ENCODE results near the gene CERK. TPM values are rescaled to one million over a fixed set of nuclear protein-coding genes. Genes with fewer than 3 reads are reported as not detected.

The CERK gene
- total RNA-seq, 2 donors from 2014 or later, result 10.2 to 18.0 TPM

DNA sequence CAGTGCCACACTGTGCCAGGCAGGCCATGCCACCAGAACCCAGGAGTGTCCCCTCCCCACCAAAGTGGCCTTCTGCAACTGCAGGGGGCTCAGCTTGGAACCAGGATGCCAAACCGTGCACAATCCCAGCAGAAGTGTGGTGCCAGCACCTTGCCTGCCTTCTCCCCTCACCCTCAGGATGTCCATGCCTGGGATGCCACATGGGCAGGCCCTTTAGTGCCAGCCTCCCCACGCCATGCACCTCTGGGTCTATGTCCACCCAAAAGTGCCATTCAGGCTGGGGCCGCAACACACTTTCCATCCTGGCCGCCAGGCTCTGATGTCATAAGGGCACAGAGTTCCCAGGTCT is 15.7 kb upstream of the CERK start:
- H3K4me1 ChIP-seq (replicated peaks), result no peaks in the 10 kb centered on the region
- no peaks in the 10 kb centered on the region for H3K9me3 ChIP-seq
- H3K27ac ChIP-seq, result peak overlapping the region; percentile 24 to 40
- peaks cover 2% of the 10 kb centered on the region for H3K27me3 ChIP-seq (replicated peaks; ENCODE audit: insufficient read depth)
- no peak overlapping the region for H3K4me3 ChIP-seq
- no peaks in the 10 kb centered on the region for H3K36me3 ChIP-seq
- TF ChIP-seq, protein P1, sequence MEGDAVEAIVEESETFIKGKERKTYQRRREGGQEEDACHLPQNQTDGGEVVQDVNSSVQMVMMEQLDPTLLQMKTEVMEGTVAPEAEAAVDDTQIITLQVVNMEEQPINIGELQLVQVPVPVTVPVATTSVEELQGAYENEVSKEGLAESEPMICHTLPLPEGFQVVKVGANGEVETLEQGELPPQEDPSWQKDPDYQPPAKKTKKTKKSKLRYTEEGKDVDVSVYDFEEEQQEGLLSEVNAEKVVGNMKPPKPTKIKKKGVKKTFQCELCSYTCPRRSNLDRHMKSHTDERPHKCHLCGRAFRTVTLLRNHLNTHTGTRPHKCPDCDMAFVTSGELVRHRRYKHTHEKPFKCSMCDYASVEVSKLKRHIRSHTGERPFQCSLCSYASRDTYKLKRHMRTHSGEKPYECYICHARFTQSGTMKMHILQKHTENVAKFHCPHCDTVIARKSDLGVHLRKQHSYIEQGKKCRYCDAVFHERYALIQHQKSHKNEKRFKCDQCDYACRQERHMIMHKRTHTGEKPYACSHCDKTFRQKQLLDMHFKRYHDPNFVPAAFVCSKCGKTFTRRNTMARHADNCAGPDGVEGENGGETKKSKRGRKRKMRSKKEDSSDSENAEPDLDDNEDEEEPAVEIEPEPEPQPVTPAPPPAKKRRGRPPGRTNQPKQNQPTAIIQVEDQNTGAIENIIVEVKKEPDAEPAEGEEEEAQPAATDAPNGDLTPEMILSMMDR (IDR thresholded peaks at IDR 0.05), result no peak
- TF ChIP-seq POLR2A (IDR thresholded peaks at IDR 0.05) (no peak), POLR2AphosphoS5 (IDR thresholded peaks at IDR 0.05) (no peak)
- no peak for DNase-seq (ENCODE audit: low spot score)
- 80% methylated on average over 4 of the region's 4 CpGs for WGBS
- intact Hi-C loops (cut with DNase I), result no loop called here

DNA sequence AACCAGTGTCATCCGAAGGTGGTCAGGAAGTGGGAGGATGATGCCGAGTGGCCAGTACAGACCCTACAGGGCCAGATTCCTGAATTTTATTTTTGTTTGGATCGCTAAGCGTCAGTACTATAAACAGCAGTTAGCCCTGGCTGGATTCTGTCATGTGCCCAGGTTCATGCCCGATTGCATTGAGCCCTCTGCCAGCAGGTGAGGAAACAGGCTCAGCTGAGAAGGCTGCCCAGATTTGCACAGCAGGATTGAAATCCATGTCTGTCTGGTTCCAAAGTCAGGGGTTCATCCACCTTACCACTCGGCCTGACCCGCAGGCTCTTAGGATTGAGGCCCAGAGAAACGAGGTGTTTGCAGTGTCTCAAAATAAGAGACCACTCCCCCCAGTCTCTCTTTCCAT is 15.3 kb upstream of the CERK start:
- Histone ChIP-seq H3K4me3 (no peak overlapping the region), H3K36me3 (no peaks in the 10 kb centered on the region), H3K27me3 (replicated peaks; ENCODE audit: insufficient read depth) (peaks cover 6% of the 10 kb centered on the region), H3K4me1 (replicated peaks) (no peaks in the 10 kb centered on the region), H3K27ac (peak overlapping the region; percentile 24 to 40), H3K9me3 (no peaks in the 10 kb centered on the region)
- TF ChIP-seq POLR2A (IDR thresholded peaks at IDR 0.05), result no peak
- TF ChIP-seq POLR2AphosphoS5 (IDR thresholded peaks at IDR 0.05), result no peak
- TF ChIP-seq, protein P1 (IDR thresholded peaks at IDR 0.05), result no peak
- DNase-seq (ENCODE audit: low spot score), result no peak
- intact Hi-C loops (cut with DNase I), result no loop called here
- 90% methylated on average over 8 of the region's 8 CpGs for WGBS

DNA sequence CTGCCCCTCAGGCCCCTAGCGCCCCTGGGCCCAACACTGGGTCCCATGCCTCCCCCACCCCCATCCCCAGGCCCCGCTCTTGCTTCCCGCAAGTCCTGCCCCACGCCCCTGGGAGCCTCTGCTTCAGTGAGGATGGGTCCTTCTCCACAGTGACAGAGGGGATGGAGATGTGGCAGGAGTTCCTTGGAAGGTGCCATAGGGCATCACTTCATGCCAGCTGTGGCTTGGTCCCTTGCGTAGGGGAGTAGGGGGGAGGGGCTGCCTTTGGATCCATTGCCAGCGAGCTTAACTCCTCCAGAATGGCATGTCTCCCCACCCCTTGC is 14.9 kb upstream of the CERK start:
- Histone ChIP-seq H3K27me3 (replicated peaks; ENCODE audit: insufficient read depth) (peaks cover 10% of the 10 kb centered on the region), H3K4me3 (no peak overlapping the region), H3K9me3 (no peaks in the 10 kb centered on the region), H3K4me1 (replicated peaks) (no peaks in the 10 kb centered on the region), H3K36me3 (no peaks in the 10 kb centered on the region), H3K27ac (no peak overlapping the region)
- DNase-seq (ENCODE audit: low spot score), result no peak
- intact Hi-C loops (cut with DNase I), result no loop called here
- WGBS, result 95% methylated on average over 6 of the region's 6 CpGs
- TF ChIP-seq POLR2A (IDR thresholded peaks at IDR 0.05) (no peak), POLR2AphosphoS5 (IDR thresholded peaks at IDR 0.05) (no peak)
- TF ChIP-seq, protein P1 (IDR thresholded peaks at IDR 0.05), result no peak

DNA sequence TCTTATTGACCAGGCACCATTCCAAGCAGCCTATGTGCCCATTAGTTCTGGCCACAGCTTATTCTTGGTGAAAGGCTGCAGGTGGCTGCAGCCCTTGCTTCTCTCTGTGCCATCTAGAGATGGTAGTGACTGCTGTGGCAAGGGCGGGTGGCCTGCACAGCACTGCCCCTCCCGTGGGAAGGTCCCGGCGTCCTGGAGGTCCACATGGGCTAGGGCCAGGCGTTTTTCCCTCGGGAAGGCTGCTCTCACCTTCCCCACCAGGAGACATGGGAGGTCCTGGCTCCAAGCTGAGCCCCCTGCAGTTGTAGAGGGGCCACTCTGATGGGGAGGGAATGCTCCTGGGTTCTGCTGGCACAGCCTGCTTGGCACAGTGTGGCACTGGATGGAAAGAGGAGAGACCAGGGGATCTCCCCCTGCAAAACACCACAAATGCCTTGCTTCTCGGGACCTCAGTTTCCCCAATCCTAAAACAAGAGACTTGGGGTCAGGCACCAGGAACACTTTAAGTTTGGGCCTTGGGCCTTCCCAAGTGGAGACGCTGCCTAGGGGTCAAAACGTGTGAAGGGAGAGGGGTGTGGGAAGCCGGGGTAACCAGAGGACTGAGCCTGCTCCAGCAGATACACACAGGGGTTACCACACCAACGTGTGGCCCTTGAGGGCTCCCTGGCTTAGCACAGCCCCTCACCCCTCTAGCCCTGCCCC is 14.4 kb upstream of the CERK start:
- 80% methylated on average over 11 of the region's 11 CpGs for WGBS
- Histone ChIP-seq H3K27me3 (replicated peaks; ENCODE audit: insufficient read depth) (peaks cover 12% of the 10 kb centered on the region), H3K4me1 (replicated peaks) (no peaks in the 10 kb centered on the region), H3K27ac (no peak overlapping the region), H3K9me3 (no peaks in the 10 kb centered on the region), H3K36me3 (no peaks in the 10 kb centered on the region), H3K4me3 (no peak overlapping the region)
- DNase-seq (ENCODE audit: low spot score), result no peak
- intact Hi-C loops (cut with DNase I), result no loop called here
- TF ChIP-seq POLR2AphosphoS5 (IDR thresholded peaks at IDR 0.05) (no peak), POLR2A (IDR thresholded peaks at IDR 0.05) (no peak)
- TF ChIP-seq, protein P1 (IDR thresholded peaks at IDR 0.05), result no peak

DNA sequence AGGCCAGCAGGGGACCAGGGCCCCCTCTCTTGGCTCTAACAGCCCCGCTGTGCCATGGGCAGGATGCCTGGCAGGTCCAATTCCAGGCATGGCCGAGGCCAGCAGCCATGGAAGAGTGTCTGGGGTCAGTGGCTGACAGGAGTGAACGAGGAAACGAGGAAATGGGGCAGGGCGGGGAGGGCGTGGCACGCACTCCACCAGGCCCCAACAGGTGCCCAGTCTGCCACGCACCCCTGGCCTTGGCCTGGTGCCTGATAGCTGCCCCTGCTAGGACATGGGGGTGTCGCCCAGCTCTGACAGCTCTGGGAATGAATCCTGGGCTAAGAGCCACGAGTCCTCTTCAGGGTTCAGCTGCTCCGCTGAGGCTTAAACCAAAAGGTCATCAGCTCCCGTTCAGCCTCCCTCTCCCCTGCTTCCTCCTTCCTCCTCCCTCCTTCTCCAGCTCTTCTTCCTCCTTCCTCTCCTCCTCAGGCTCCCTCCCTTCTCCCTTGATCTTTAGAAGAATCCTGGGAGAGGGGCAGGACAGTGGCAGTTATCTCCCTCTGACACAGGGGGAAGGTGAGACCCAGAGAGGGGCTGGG is 12.9 kb upstream of the CERK start:
- TF ChIP-seq POLR2A (IDR thresholded peaks at IDR 0.05) (no peak), POLR2AphosphoS5 (IDR thresholded peaks at IDR 0.05) (no peak)
- TF ChIP-seq, protein P1 (IDR thresholded peaks at IDR 0.05), result no peak
- H3K27ac ChIP-seq, result no peak overlapping the region
- intact Hi-C loops (cut with DNase I), result no loop called here
- no peaks in the 10 kb centered on the region for H3K36me3 ChIP-seq
- 54% methylated on average over 12 of the region's 12 CpGs for WGBS
- no peaks in the 10 kb centered on the region for H3K9me3 ChIP-seq
- H3K4me3 ChIP-seq, result no peak overlapping the region
- H3K27me3 ChIP-seq (replicated peaks; ENCODE audit: insufficient read depth), result peaks cover 12% of the 10 kb centered on the region
- H3K4me1 ChIP-seq (replicated peaks), result no peaks in the 10 kb centered on the region
- no peak for DNase-seq (ENCODE audit: low spot score)
